Mesendoderm (in vitro differentiated cells): Measurements from ENCODE around the gene NTN3.

Source experiments
- DNase-seq: peaks from one replicate; pipeline ENCODE4 v3.0.0; 2013
- H2AK5ac ChIP-seq: 2 replicates; pipeline ENCODE4 v1.6.1; 2013; ENCODE audit warnings: low read length, inconsistent platforms
- H2BK120ac ChIP-seq: 2 replicates; pipeline ENCODE4 v1.6.1; 2013; ENCODE audit warnings: low read depth, mild to moderate bottlenecking, low read length, moderate library complexity, mixed read lengths
- H2BK15ac ChIP-seq: replicated peaks from 2 replicates; pipeline ENCODE4 v1.6.1; 2013; ENCODE audit warnings: low read depth, mild to moderate bottlenecking, moderate library complexity
- H2BK5ac ChIP-seq: 2 replicates; pipeline ENCODE4 v1.6.1; 2013; ENCODE audit warnings: low read length, inconsistent platforms
- H3K18ac ChIP-seq: 2 replicates; pipeline ENCODE4 v1.6.1; 2013; ENCODE audit warnings: mild to moderate bottlenecking, low read length, mixed read lengths
- H3K23ac ChIP-seq: one replicate; pipeline ENCODE4 v1.6.1; 2013; ENCODE audit warnings: low read length
- H3K27ac ChIP-seq: 2 replicates; pipeline ENCODE4 v1.5.1; 2013; ENCODE audit warnings: low read depth, mild to moderate bottlenecking, inconsistent platforms, low read length, moderate library complexity
- H3K27me3 ChIP-seq: 2 replicates; pipeline ENCODE4 v1.6.1; 2013; ENCODE audit warnings: low read length, control low read depth, mild to moderate bottlenecking, inconsistent platforms; ENCODE audit not compliant: insufficient read depth, poor library complexity
- H3K36me3 ChIP-seq: 2 replicates; pipeline ENCODE4 v1.6.1; 2013; ENCODE audit warnings: low read length, inconsistent platforms; ENCODE audit not compliant: control insufficient read depth, insufficient read depth
- H3K4ac ChIP-seq: one replicate; pipeline ENCODE4 v1.6.1; 2013; ENCODE audit warnings: low read depth, mild to moderate bottlenecking, low read length, moderate library complexity
- H3K4me1 ChIP-seq: 2 replicates; pipeline ENCODE4 v1.6.1; 2013; ENCODE audit warnings: low read depth, low read length, inconsistent platforms; ENCODE audit not compliant: control insufficient read depth
- H3K4me2 ChIP-seq: 2 replicates; pipeline ENCODE4 v1.6.1; 2013; ENCODE audit warnings: low read length
- H3K4me3 ChIP-seq: 2 replicates; pipeline ENCODE4 v1.5.1; 2013; ENCODE audit warnings: mild to moderate bottlenecking, low read length
- H3K56ac ChIP-seq: one replicate; pipeline ENCODE4 v1.6.1; 2013; ENCODE audit warnings: low read length
- H3K79me1 ChIP-seq: 2 replicates; pipeline ENCODE4 v1.6.1; 2013; ENCODE audit warnings: low read length, inconsistent platforms
- H3K79me2 ChIP-seq: 2 replicates; pipeline ENCODE4 v1.6.1; 2013; ENCODE audit warnings: mild to moderate bottlenecking, low read length; ENCODE audit not compliant: control insufficient read depth, insufficient read depth
- H3K9ac ChIP-seq: 2 replicates; pipeline ENCODE4 v1.6.1; 2013; ENCODE audit warnings: low read length, inconsistent platforms
- H4K5ac ChIP-seq: one replicate; pipeline ENCODE4 v1.6.1; 2013; ENCODE audit warnings: low read length
- H4K8ac ChIP-seq: one replicate; pipeline ENCODE4 v1.6.1; 2013; ENCODE audit warnings: low read depth, mild to moderate bottlenecking, control low read depth, low read length, moderate library complexity
- WGBS: extraction: QIAGEN DNeasy Blood & Tissue Kit; methylation state at CpG from one replicate; pipeline ENCODE4 v1.1.7; 2013; ENCODE audit warnings: low lambda C conversion rate, missing lambda C conversion rate; ENCODE audit not compliant: insufficient coverage; ENCODE audit errors: extremely low coverage; 5-methylcytosine and 5-hydroxymethylcytosine counted together

The NTN3 gene

DNA sequence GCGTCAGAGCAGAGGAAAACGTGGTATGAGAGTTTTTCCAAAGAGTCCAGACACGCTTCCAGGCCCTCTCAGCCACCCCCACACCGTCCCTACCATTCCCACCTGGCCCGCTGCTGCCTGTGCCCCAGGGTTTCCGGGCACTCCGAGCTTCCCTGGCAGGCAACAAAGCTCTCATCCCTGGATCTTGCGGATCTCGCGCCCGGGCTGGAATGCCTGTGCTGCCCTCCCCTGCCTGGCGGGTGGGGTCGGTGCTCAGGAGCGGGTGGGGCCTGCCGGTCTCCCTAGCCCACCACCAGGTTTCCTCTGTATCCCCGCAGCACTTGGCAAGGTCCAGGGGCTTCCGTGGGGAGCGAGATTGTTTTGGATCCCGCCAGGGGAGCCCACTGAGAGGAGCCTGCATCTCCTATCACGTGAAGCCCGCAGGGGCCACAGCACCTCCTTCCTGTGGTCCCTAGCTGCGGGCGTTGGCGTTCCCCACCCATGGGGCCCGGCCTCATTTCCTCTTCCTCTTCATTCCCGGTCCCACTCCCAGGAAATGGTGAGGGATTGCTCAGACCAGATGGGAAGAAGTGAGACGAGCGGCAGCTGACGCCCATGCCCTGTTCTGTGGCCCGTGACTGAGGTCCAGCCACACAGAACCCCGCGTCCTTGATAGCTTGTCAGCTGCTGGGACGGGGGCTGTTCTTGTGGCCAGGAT lies 14.9 kb downstream of the NTN3 start:
- Histone ChIP-seq H2AK5ac (no peak overlapping the region), H3K18ac (no peak overlapping the region), H2BK5ac (no peak overlapping the region), H3K4me1 (no peaks in the 10 kb centered on the region), H4K8ac (no peak overlapping the region), H2BK15ac (no peak overlapping the region), H3K4me2 (no peak overlapping the region), H3K79me1 (no peaks in the 10 kb centered on the region), H3K27ac (no peak overlapping the region), H3K56ac (no peak overlapping the region), H3K9ac (no peak overlapping the region), H3K4ac (no peak overlapping the region), H3K4me3 (no peak overlapping the region), H4K5ac (no peak overlapping the region), H3K79me2 (no peaks in the 10 kb centered on the region), H3K23ac (no peak overlapping the region), H2BK120ac (no peak overlapping the region), H3K27me3 (no peaks in the 10 kb centered on the region), H3K36me3 (no peaks in the 10 kb centered on the region)
- DNase-seq = no peak
- WGBS = no CpG with 5 or more reads among the region's 33 CpGs

DNA sequence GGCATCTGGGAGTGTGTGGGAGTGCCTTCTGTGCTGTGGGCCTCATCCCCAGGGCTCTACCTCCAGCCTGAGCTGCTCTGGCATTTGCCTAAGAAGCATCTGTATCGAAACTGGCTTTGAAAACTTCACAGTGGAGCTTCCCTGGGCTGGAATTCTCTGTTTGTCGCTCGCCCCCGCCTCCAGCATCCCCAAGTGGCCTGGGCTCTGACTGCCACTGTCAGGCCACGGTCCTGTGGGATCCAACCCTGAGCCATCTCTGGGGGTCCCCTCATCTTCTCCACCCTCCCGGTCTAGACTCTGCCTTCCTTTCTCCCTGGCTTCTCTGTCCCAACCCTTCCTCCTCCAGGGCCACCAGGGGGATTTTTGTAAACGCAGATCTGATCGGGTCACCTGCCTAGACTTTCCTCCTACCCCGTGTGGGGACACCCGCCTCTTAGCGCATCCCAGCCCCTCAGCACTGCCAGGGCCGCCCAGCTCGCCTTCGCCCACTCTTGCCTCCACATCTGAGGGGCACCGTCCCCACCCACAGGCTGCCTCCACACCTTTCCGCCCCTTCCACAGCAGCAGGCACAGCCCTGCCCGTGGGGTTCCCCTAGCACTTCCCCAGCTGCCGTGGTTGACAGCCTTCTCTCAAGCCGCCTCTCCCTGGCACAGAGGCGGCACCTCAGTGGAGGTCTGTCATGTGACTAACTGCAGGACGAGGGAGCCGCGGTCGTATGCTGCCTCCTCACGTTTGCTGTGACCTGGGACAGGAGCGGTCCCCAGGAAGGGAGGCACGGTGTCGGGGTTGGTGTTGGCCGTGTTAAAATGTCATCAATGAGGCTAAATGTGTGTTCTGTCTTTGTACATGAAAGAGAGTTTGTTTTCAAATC lies 15.8 kb downstream of the NTN3 start:
- Histone ChIP-seq H4K5ac (no peak overlapping the region), H3K23ac (no peak overlapping the region), H3K4me1 (no peaks in the 10 kb centered on the region), H2BK15ac (no peak overlapping the region), H3K4me3 (no peak overlapping the region), H3K79me1 (no peaks in the 10 kb centered on the region), H2BK120ac (no peak overlapping the region), H2AK5ac (no peak overlapping the region), H3K36me3 (no peaks in the 10 kb centered on the region), H3K9ac (no peak overlapping the region), H3K4ac (no peak overlapping the region), H4K8ac (no peak overlapping the region), H3K27ac (no peak overlapping the region), H3K79me2 (no peaks in the 10 kb centered on the region), H3K27me3 (no peaks in the 10 kb centered on the region), H3K4me2 (no peak overlapping the region), H3K56ac (no peak overlapping the region), H3K18ac (no peak overlapping the region), H2BK5ac (no peak overlapping the region)
- no CpG with 5 or more reads among the region's 29 CpGs for WGBS
- no peak for DNase-seq

DNA sequence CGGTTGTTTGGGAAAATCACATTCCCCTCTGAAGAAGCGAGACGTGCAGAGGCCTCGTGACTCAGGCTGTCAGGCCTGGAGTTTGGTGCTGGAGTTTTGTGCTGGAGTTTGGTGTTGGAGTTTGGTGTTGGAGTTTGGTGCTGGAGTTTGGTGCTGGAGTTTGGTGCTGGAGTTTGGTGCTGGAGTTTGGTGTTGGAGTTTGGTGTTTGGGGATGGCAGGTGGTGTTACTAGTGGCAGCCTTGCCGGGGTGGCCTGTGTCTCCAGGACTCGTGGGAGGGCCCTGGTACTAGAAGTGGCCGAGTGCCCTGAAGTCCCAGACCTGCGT lies 16.4 kb downstream of the NTN3 start:
- no peak overlapping the region for H2AK5ac ChIP-seq
- H3K4me3 ChIP-seq = no peak overlapping the region
- no peak overlapping the region for H3K9ac ChIP-seq
- H3K23ac ChIP-seq = no peak overlapping the region
- no peak overlapping the region for H4K8ac ChIP-seq
- no CpG with 5 or more reads among the region's 8 CpGs for WGBS
- DNase-seq = no peak
- H2BK15ac ChIP-seq = no peak overlapping the region
- no peak overlapping the region for H2BK120ac ChIP-seq
- no peaks in the 10 kb centered on the region for H3K79me1 ChIP-seq
- H3K27me3 ChIP-seq = no peaks in the 10 kb centered on the region
- no peak overlapping the region for H3K4me2 ChIP-seq
- H3K4ac ChIP-seq = no peak overlapping the region
- H3K27ac ChIP-seq = no peak overlapping the region
- no peaks in the 10 kb centered on the region for H3K36me3 ChIP-seq
- H3K56ac ChIP-seq = no peak overlapping the region
- H2BK5ac ChIP-seq = no peak overlapping the region
- H3K4me1 ChIP-seq = no peaks in the 10 kb centered on the region
- no peaks in the 10 kb centered on the region for H3K79me2 ChIP-seq
- no peak overlapping the region for H3K18ac ChIP-seq
- H4K5ac ChIP-seq = no peak overlapping the region

DNA sequence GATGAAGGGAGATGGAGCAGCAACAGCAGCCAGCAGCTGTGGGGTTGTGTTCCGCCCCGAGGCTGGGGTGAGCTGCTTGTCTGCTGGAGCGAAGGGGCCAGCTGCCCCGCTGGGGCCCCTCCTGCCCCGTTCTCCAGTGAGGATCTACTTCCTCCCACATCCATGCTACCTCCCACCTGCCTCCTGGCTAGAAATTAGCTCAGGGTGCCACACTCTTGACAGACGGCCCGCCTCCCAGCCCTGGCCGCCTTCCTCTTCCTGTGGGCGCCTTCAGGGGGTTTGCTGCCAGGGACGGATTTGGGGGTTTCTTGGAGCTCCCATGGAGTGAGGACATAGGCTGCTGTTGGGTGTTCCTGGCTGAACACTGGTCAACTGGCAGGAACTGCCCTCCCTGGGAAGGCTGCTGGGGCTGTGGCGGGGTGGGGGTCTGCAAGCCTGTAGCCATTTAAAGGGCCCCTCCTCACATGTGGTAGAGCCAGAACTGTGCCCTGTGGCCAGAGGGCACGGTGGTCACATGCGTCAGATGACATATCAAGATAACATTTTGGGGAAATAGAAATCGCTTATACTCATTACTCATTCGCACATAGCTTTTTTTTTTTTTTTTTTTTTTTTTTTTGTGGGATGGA lies 16.9 kb downstream of the NTN3 start:
- Histone ChIP-seq H3K18ac (no peak overlapping the region), H2BK15ac (no peak overlapping the region), H4K5ac (no peak overlapping the region), H2AK5ac (no peak overlapping the region), H3K27me3 (no peaks in the 10 kb centered on the region), H3K79me1 (no peaks in the 10 kb centered on the region), H4K8ac (no peak overlapping the region), H3K56ac (no peak overlapping the region), H3K4me3 (no peak overlapping the region), H2BK5ac (no peak overlapping the region), H2BK120ac (no peak overlapping the region), H3K4me2 (no peak overlapping the region), H3K27ac (no peak overlapping the region), H3K4me1 (no peaks in the 10 kb centered on the region), H3K79me2 (no peaks in the 10 kb centered on the region), H3K36me3 (no peaks in the 10 kb centered on the region), H3K4ac (no peak overlapping the region), H3K9ac (no peak overlapping the region), H3K23ac (no peak overlapping the region)
- DNase-seq = no peak
- no CpG with 5 or more reads among the region's 15 CpGs for WGBS

DNA sequence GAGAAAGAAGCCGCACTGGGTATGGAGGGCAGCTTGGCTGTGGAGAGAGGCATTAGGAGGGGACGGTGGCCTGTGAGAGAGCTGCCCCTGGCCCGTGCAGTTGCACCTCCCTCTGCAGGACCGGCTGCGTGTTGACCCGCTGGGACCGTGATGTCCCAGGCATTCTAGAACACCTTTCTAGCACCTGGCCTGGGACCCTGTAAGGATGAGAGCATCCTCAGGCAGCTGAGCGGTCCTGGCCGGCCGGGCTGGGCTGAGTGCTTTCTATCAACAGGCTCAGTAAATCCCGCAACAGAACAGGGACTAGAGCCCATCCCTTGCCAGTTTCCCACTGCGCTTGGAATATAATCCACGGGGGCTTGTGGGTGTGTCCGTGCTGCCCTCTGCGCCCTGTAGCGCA lies 18.5 kb downstream of the NTN3 start:
- H2BK120ac ChIP-seq = no peak overlapping the region
- H3K4me1 ChIP-seq = no peaks in the 10 kb centered on the region
- no peak overlapping the region for H3K4ac ChIP-seq
- no peak overlapping the region for H3K56ac ChIP-seq
- no CpG with 5 or more reads among the region's 16 CpGs for WGBS
- no peak overlapping the region for H2BK15ac ChIP-seq
- no peak overlapping the region for H4K8ac ChIP-seq
- no peak overlapping the region for H4K5ac ChIP-seq
- H3K18ac ChIP-seq = no peak overlapping the region
- no peak for DNase-seq
- no peak overlapping the region for H3K27ac ChIP-seq
- H3K23ac ChIP-seq = no peak overlapping the region
- no peaks in the 10 kb centered on the region for H3K27me3 ChIP-seq
- H3K36me3 ChIP-seq = no peaks in the 10 kb centered on the region
- H3K79me1 ChIP-seq = no peaks in the 10 kb centered on the region
- no peak overlapping the region for H2BK5ac ChIP-seq
- H3K4me2 ChIP-seq = no peak overlapping the region
- H3K9ac ChIP-seq = no peak overlapping the region
- no peak overlapping the region for H3K4me3 ChIP-seq
- H2AK5ac ChIP-seq = no peak overlapping the region
- H3K79me2 ChIP-seq = no peaks in the 10 kb centered on the region
